ENCODE results near the gene KRTAP10-12.

KRTAP10-12 gene

GRCh38 chr21:44699502-44700001, 2.6 kb downstream of the KRTAP10-12 start:
- DNase-seq: no peak

- no peak for DNase-seq
Measured at GRCh38 chr21:44700101-44701022, 3.4 kb downstream of the KRTAP10-12 start.

GRCh38 chr21:44701023-44701400, 4.0 kb downstream of the KRTAP10-12 start:
- DNase-seq: no peak

- no peak for DNase-seq
Measured at GRCh38 chr21:44701541-44701940, 4.6 kb downstream of the KRTAP10-12 start.

- no peak for DNase-seq
Measured at GRCh38 chr21:44702111-44702972, 5.4 kb downstream of the KRTAP10-12 start.

GRCh38 chr21:44702973-44703730, 6.2 kb downstream of the KRTAP10-12 start:
- no peak for DNase-seq

- no peak for DNase-seq
Measured at GRCh38 chr21:44703731-44704635, 7.0 kb downstream of the KRTAP10-12 start.

- no peak for DNase-seq
Measured at GRCh38 chr21:44704636-44705001, 7.6 kb downstream of the KRTAP10-12 start.

GRCh38 chr21:44706026-44706705, 9.2 kb downstream of the KRTAP10-12 start:
- DNase-seq: no peak

- no peak for DNase-seq
Measured at GRCh38 chr21:44706706-44707581, 10.0 kb downstream of the KRTAP10-12 start.

GRCh38 chr21:44708213-44708865, 11.4 kb downstream of the KRTAP10-12 start:
- DNase-seq: no peak

- no peak for DNase-seq
Measured at GRCh38 chr21:44708866-44709425, 12.0 kb downstream of the KRTAP10-12 start.

- no peak for DNase-seq
Measured at GRCh38 chr21:44709426-44710293, 12.7 kb downstream of the KRTAP10-12 start.

GRCh38 chr21:44710294-44710665, 13.3 kb downstream of the KRTAP10-12 start:
- no peak for DNase-seq

GRCh38 chr21:44710756-44711326, 13.9 kb downstream of the KRTAP10-12 start:
- no peak for DNase-seq

GRCh38 chr21:44711327-44712202, 14.6 kb downstream of the KRTAP10-12 start, which contains the start of gene TSPEAR:
Gene TSPEAR (minus strand): TSS chr21:44711572. CDS start chr21:44711514, 58 bp downstream.
- no peak for DNase-seq

Data from SW 1271 (cell line).